ENCODE data around the gene UBR3. TPM values are rescaled to one million over a fixed set of nuclear protein-coding genes. Genes with fewer than 3 reads are reported as not detected.

The UBR3 gene
- total RNA-seq, 1 experiment from 2014 or later = 25.0 TPM

DNA sequence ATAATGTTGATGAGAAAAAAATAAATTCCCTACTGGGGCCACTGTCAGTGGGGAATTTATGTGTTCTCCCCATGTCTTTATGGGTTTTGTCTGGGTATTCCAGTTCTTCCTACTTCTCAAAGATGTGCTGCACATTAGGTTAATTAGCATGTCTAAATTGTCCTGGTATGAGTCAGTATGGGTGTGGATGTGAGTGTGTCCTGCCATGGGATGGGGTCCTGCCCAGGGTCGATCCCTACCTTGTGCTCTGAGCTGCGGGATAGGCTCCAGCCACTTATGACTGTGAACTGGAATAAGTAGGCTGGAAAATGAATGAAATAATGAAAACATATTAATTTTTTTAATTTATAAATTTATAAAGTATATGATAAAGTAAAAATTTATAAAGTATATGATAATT is 167.5 kb downstream of the UBR3 start:
- no peaks in the 10 kb centered on the region for H3K9me3 ChIP-seq (replicated peaks)
- DNase-seq (ENCODE audit: low read depth in 1 of 2, low spot score in 2 of 2) = no peak
- H3K27ac ChIP-seq = no peak overlapping the region
- H3K4me3 ChIP-seq = no peak overlapping the region
- H3K36me3 ChIP-seq = no peaks in the 10 kb centered on the region; the same call in 1 of the 2 replicates
- no peaks in the 10 kb centered on the region for H3K4me1 ChIP-seq (replicated peaks)
- no peaks in the 10 kb centered on the region for H3K27me3 ChIP-seq (replicated peaks)

DNA sequence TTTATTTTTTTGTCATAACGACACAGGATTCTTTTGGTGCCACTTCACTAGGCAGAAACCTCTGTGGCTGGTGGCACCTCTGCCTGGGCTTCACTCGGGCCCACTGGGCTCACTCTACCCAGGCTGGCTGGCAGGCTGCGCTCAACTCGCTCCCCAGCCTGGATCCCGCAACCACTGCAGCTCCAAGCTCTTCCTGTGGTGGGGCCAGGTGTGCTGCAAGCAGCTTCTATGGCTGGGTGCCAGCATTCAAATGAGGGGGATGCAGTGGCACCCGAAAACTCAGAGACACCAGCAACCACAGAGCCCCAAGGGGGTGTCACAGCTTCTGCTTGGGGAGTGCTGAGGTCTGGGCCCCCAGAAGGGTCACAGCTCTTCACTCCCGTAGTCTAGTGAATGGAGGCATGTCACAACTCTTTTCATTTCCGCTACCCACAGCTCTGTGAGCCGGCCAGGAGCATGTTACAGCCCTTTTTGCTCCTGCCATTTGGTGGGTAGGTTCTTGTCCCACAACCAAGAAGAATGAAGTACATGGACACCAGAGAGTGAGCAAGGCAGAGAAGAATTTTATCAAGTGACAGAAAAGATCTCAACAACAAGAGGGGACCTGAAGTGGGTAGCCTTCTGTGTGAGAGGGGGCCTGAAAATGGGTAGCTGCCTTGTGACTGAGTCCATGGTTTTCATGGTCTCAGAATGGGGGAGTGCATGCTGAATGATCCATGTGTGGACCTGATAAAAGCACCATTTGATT is 170.1 kb downstream of the UBR3 start:
- DNase-seq (ENCODE audit: low read depth in 1 of 2, low spot score in 2 of 2) = no peak
- no peaks in the 10 kb centered on the region for H3K9me3 ChIP-seq (replicated peaks)

GRCh38 chr2:169999054-169999453 is 171.8 kb downstream of the UBR3 start:
- Histone ChIP-seq H3K4me1 (replicated peaks) (no peaks in the 10 kb centered on the region), H3K36me3 (peaks cover 24% of the 10 kb centered on the region), H3K27me3 (replicated peaks) (no peaks in the 10 kb centered on the region), H3K27ac (no peak overlapping the region), H3K9me3 (replicated peaks) (no peaks in the 10 kb centered on the region), H3K4me3 (no peak overlapping the region)
- DNase-seq (ENCODE audit: low read depth in 1 of 2, low spot score in 2 of 2) = no peak

More for the DNA sequence above, 170.1 kb downstream of the UBR3 start:
- Histone ChIP-seq H3K27ac (no peak overlapping the region), H3K36me3 (peaks cover 7% of the 10 kb centered on the region), H3K4me3 (no peak overlapping the region), H3K27me3 (replicated peaks) (no peaks in the 10 kb centered on the region), H3K4me1 (replicated peaks) (no peaks in the 10 kb centered on the region)

DNA sequence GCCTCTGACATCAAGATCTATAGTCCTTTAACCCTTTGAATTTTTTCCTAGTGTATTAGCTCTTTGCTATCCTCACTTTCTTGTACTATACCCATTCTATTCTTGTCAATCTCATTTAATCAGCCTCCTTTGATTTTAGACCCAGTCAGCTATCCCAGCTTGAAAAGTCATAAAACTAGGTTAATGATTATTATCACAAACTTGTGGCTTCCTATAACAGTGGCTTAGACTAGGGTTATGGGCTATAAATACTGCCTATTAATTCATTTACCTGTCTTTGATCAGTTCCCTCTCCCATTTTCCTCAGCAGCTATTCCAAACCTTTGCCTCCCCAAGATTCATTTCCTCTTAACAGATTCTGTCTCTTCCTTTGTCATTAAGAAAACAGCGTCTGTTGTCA is 174.8 kb downstream of the UBR3 start:
- Histone ChIP-seq H3K9me3 (replicated peaks) (no peaks in the 10 kb centered on the region), H3K27me3 (replicated peaks) (no peaks in the 10 kb centered on the region), H3K4me3 (no peak overlapping the region), H3K36me3 (peaks cover 30% of the 10 kb centered on the region), H3K4me1 (replicated peaks) (no peaks in the 10 kb centered on the region), H3K27ac (no peak overlapping the region)
- DNase-seq (ENCODE audit: low read depth in 1 of 2, low spot score in 2 of 2) = no peak

- peaks cover 39% of the 10 kb centered on the region for H3K36me3 ChIP-seq
- H3K4me1 ChIP-seq (replicated peaks) = no peaks in the 10 kb centered on the region
- DNase-seq (ENCODE audit: low read depth in 1 of 2, low spot score in 2 of 2) = no peak
- H3K27me3 ChIP-seq (replicated peaks) = no peaks in the 10 kb centered on the region
- no peaks in the 10 kb centered on the region for H3K9me3 ChIP-seq (replicated peaks)
- no peak overlapping the region for H3K4me3 ChIP-seq
- H3K27ac ChIP-seq = no peak overlapping the region
Measured at GRCh38 chr2:170005702-170006101, 178.4 kb downstream of the UBR3 start.

- DNase-seq (ENCODE audit: low read depth in 1 of 2, low spot score in 2 of 2) = no peak
Measured at GRCh38 chr2:170006587-170007325, 179.5 kb downstream of the UBR3 start.

DNA sequence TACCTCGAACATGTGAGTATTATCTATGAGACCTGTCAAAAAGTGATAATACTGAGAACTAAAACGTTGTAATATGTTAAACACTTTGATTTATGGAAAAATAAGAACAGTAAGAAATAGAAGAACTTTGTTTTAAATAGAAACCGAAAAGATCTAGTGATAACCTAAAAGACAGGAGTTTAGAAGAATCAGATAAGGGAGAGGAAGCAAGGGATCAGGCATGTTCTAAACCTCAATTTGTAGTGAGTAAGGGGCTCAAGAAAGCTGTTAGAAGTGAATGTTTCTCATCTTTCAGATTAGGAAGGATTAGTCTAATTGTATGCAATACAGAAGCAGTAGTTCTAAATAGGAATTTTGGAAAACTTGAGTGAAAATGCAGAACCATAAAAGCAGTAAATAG is 182.0 kb downstream of the UBR3 start:
- no peak for DNase-seq (ENCODE audit: low read depth in 1 of 2, low spot score in 2 of 2)
- no peaks in the 10 kb centered on the region for H3K27me3 ChIP-seq (replicated peaks)

More at GRCh38 chr2:170006587-170007325, 179.5 kb downstream of the UBR3 start:
- Histone ChIP-seq H3K36me3 (peaks cover 36% of the 10 kb centered on the region), H3K27me3 (replicated peaks) (no peaks in the 10 kb centered on the region), H3K27ac (no peak overlapping the region), H3K4me3 (no peak overlapping the region), H3K9me3 (replicated peaks) (no peaks in the 10 kb centered on the region), H3K4me1 (replicated peaks) (no peaks in the 10 kb centered on the region)

DNA sequence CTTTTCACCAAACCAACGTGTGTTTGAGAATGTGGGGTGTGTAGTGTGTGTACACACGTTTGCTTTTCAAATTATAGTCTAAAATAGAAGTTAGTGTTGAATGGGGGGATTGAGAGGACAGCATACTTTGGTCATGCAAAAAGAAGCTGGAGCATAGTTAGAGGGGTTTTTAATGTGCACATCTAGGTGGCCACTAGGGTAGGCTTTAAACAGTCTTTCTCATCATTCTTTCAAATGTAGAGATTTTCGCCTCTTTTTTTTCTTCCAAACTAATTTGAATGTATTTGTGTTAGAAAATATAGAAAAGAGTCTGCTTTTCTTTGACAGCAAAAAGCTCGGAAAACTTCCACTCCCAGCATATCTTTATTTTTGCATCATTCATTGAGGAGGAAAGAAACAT is 185.5 kb downstream of the UBR3 start:
- H3K9me3 ChIP-seq (replicated peaks) = no peaks in the 10 kb centered on the region
- no peak for DNase-seq (ENCODE audit: low read depth in 1 of 2, low spot score in 2 of 2)
- 0 out of 2 replicates have a peak, but pooled peaks cover 9% of the 10 kb centered on the region for H3K36me3 ChIP-seq
- no peak overlapping the region for H3K4me3 ChIP-seq
- no peaks in the 10 kb centered on the region for H3K27me3 ChIP-seq (replicated peaks)
- no peaks in the 10 kb centered on the region for H3K4me1 ChIP-seq (replicated peaks)
- H3K27ac ChIP-seq = no peak overlapping the region

More for the DNA sequence above, 182.0 kb downstream of the UBR3 start:
- Histone ChIP-seq H3K4me1 (replicated peaks) (no peaks in the 10 kb centered on the region), H3K9me3 (replicated peaks) (no peaks in the 10 kb centered on the region), H3K4me3 (no peak overlapping the region), H3K27ac (no peak overlapping the region), H3K36me3 (peaks cover 18% of the 10 kb centered on the region)

DNA sequence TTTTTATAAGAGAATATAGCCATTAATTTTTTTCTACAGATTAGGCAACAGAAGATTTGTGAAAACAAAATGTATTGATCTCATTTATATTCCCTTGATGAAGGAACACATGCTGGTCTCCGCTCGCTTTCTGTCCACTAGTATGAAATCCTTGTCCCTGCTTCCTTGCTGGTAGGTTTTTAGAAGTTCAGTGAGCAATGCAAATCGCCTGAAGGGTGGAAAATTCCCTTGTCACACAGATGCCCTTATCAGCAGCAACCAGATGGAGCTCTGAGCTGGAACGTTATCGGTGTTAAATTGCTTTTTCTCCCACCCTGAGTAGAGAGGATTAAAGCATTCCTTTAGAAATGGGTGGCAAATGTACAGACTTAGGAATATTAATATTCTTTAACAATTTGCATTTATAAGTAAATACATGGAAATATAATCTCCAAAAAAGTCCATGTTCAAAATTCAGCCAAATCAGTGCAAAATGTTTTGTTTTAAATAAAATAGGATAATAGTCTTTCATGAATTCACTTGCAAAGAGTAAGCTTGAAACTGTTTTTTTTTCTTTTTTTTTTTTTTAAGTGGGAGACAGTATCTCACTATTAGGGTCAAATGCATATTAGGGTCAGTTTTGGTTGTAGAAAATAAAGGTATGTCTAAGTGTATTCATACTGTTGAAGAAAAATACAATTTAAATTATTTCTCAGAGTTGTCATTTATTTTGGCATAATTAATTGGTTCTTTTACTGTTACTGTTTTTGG is 186.7 kb downstream of the UBR3 start:
- no peaks in the 10 kb centered on the region for H3K9me3 ChIP-seq (replicated peaks)
- H3K27ac ChIP-seq = no peak overlapping the region
- H3K4me1 ChIP-seq (replicated peaks) = no peaks in the 10 kb centered on the region
- no peaks in the 10 kb centered on the region for H3K27me3 ChIP-seq (replicated peaks)
- 0 out of 2 replicates have a peak, but pooled peaks cover 5% of the 10 kb centered on the region for H3K36me3 ChIP-seq
- no peak for DNase-seq (ENCODE audit: low read depth in 1 of 2, low spot score in 2 of 2)
- no peak overlapping the region for H3K4me3 ChIP-seq

- Histone ChIP-seq H3K9me3 (replicated peaks) (no peaks in the 10 kb centered on the region), H3K36me3 (0 out of 2 replicates have a peak, but pooled peaks cover 5% of the 10 kb centered on the region), H3K4me3 (no peak overlapping the region), H3K27ac (no peak overlapping the region), H3K4me1 (replicated peaks) (no peaks in the 10 kb centered on the region), H3K27me3 (replicated peaks) (no peaks in the 10 kb centered on the region)
- DNase-seq (ENCODE audit: low read depth in 1 of 2, low spot score in 2 of 2) = no peak
Measured at GRCh38 chr2:170014769-170015168, 187.5 kb downstream of the UBR3 start.

- H3K9me3 ChIP-seq (replicated peaks) = no peaks in the 10 kb centered on the region
- no peak for DNase-seq (ENCODE audit: low read depth in 1 of 2, low spot score in 2 of 2)
- H3K4me3 ChIP-seq = no peak overlapping the region
- no peaks in the 10 kb centered on the region for H3K27me3 ChIP-seq (replicated peaks)
- peaks cover 5% of the 10 kb centered on the region; the same call in 1 of the 2 replicates for H3K36me3 ChIP-seq
- H3K4me1 ChIP-seq (replicated peaks) = no peaks in the 10 kb centered on the region
- no peak overlapping the region for H3K27ac ChIP-seq
Measured at GRCh38 chr2:170017860-170018532, 190.7 kb downstream of the UBR3 start.

- Histone ChIP-seq H3K9me3 (replicated peaks) (no peaks in the 10 kb centered on the region), H3K27me3 (replicated peaks) (no peaks in the 10 kb centered on the region), H3K36me3 (peaks cover 2% of the 10 kb centered on the region; the same call in 1 of the 2 replicates), H3K27ac (no peak overlapping the region), H3K4me1 (replicated peaks) (no peaks in the 10 kb centered on the region), H3K4me3 (no peak overlapping the region)
- no peak for DNase-seq (ENCODE audit: low read depth in 1 of 2, low spot score in 2 of 2)
Measured at GRCh38 chr2:170019060-170019805, 192.0 kb downstream of the UBR3 start.

- H3K9me3 ChIP-seq (replicated peaks) = no peaks in the 10 kb centered on the region
- no peak for DNase-seq (ENCODE audit: low read depth in 1 of 2, low spot score in 2 of 2)
- peaks cover 2% of the 10 kb centered on the region; the same call in 1 of the 2 replicates for H3K36me3 ChIP-seq
- no peaks in the 10 kb centered on the region for H3K27me3 ChIP-seq (replicated peaks)
- no peak overlapping the region for H3K4me3 ChIP-seq
- H3K27ac ChIP-seq = no peak overlapping the region
- no peaks in the 10 kb centered on the region for H3K4me1 ChIP-seq (replicated peaks)
Measured at GRCh38 chr2:170020777-170021176, 193.5 kb downstream of the UBR3 start.
